WTC11 (cell line): Measurements from ENCODE around the gene FGF21.

Experiments
- CTCF ChIP-seq: fragments of 200-600 bp; IDR thresholded peaks from 2 replicates; pipeline ENCODE4 v1.8.0; 2022; ENCODE audit warnings: antibody characterized with exemption
- FOXJ3 ChIP-seq: sonication (generic); formaldehyde crosslinking; IDR thresholded peaks from 2 replicates; pipeline ENCODE4 v1.9.0; 2021; ENCODE audit warnings: missing genetic modification reagents, mild to moderate bottlenecking, borderline replicate concordance
- IRF2 ChIP-seq: sonication (generic); formaldehyde crosslinking; IDR thresholded peaks from 2 replicates; pipeline ENCODE4 v1.8.0; 2022; ENCODE audit warnings: low read depth, missing genetic modification reagents, borderline replicate concordance
- NR1H2 ChIP-seq: sonication (generic); formaldehyde crosslinking; IDR thresholded peaks from 2 replicates; pipeline ENCODE4 v1.9.0; 2021; ENCODE audit warnings: mild to moderate bottlenecking, moderate library complexity, missing genetic modification reagents
- NR3C1 ChIP-seq: sonication (generic); formaldehyde crosslinking; conservative IDR thresholded peaks from 2 replicates; pipeline ENCODE4 v1.8.1; 2023; ENCODE audit warnings: low read depth, mild to moderate bottlenecking, missing genetic modification reagents
- PRRX2 ChIP-seq: fragments of 250-450 bp; sonication (Bioruptor Pico); IDR thresholded peaks from 2 replicates; pipeline ENCODE4 v1.8.0; 2021; ENCODE audit warnings: mild to moderate bottlenecking
- STAT6 ChIP-seq: sonication (generic); formaldehyde crosslinking; conservative IDR thresholded peaks from 2 replicates; pipeline ENCODE4 v1.8.1; 2023; ENCODE audit warnings: mild to moderate bottlenecking, low read depth, missing genetic modification reagents, moderate library complexity
- ZNF121 ChIP-seq: sonication (generic); formaldehyde crosslinking; IDR thresholded peaks from 2 replicates; pipeline ENCODE4 v1.8.0; 2023; ENCODE audit warnings: missing genetic modification reagents
- ZNF416 ChIP-seq: fragments of 250-450 bp; sonication (Bioruptor Pico); IDR thresholded peaks from 2 replicates; pipeline ENCODE4 v1.9.0; 2021; ENCODE audit warnings: mild to moderate bottlenecking, inconsistent platforms
- TF ChIP-seq, protein P1 (sequence below): sonication (generic); formaldehyde crosslinking; IDR thresholded peaks from 2 replicates; pipeline ENCODE4 v1.8.0; 2022; ENCODE audit warnings: mild to moderate bottlenecking, missing genetic modification reagents
- TF ChIP-seq, protein P2 (sequence below): sonication (generic); formaldehyde crosslinking; IDR thresholded peaks from 2 replicates; pipeline ENCODE4 v1.8.1; 2022; ENCODE audit warnings: low read depth, missing genetic modification reagents, borderline replicate concordance
- TF ChIP-seq, protein P3 (sequence below): sonication (generic); formaldehyde crosslinking; IDR thresholded peaks from 2 replicates; pipeline ENCODE4 v1.8.0; 2023; ENCODE audit warnings: missing genetic modification reagents
- TF ChIP-seq, protein P4 (sequence below): sonication (generic); formaldehyde crosslinking; IDR thresholded peaks from 2 replicates; pipeline ENCODE4 v1.8.1; 2023; ENCODE audit warnings: mild to moderate bottlenecking, missing genetic modification reagents
- TF ChIP-seq, protein P5 (sequence below): fragments of 250-450 bp; sonication (Bioruptor Pico); IDR thresholded peaks from 2 replicates; pipeline ENCODE4 v2.1.2; 2022; ENCODE audit warnings: mild to moderate bottlenecking, moderate library complexity

- no peak for TF ChIP-seq CTCF
- no peak for TF ChIP-seq ZNF416 (CRISPR knock-in tag)
- TF ChIP-seq PRRX2 (CRISPR knock-in tag) = no peak
- no peak for TF ChIP-seq STAT6
- TF ChIP-seq, protein P1, sequence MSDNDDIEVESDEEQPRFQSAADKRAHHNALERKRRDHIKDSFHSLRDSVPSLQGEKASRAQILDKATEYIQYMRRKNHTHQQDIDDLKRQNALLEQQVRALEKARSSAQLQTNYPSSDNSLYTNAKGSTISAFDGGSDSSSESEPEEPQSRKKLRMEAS (CRISPR knock-in tag) = no peak
- no peak for TF ChIP-seq NR3C1
- TF ChIP-seq IRF2 (CRISPR knock-in tag) = no peak
- TF ChIP-seq, protein P2, sequence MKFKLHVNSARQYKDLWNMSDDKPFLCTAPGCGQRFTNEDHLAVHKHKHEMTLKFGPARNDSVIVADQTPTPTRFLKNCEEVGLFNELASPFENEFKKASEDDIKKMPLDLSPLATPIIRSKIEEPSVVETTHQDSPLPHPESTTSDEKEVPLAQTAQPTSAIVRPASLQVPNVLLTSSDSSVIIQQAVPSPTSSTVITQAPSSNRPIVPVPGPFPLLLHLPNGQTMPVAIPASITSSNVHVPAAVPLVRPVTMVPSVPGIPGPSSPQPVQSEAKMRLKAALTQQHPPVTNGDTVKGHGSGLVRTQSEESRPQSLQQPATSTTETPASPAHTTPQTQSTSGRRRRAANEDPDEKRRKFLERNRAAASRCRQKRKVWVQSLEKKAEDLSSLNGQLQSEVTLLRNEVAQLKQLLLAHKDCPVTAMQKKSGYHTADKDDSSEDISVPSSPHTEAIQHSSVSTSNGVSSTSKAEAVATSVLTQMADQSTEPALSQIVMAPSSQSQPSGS (CRISPR knock-in tag) = no peak
- TF ChIP-seq, protein P3, sequence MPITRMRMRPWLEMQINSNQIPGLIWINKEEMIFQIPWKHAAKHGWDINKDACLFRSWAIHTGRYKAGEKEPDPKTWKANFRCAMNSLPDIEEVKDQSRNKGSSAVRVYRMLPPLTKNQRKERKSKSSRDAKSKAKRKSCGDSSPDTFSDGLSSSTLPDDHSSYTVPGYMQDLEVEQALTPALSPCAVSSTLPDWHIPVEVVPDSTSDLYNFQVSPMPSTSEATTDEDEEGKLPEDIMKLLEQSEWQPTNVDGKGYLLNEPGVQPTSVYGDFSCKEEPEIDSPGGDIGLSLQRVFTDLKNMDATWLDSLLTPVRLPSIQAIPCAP (CRISPR knock-in tag) = no peak
- TF ChIP-seq, protein P4, sequence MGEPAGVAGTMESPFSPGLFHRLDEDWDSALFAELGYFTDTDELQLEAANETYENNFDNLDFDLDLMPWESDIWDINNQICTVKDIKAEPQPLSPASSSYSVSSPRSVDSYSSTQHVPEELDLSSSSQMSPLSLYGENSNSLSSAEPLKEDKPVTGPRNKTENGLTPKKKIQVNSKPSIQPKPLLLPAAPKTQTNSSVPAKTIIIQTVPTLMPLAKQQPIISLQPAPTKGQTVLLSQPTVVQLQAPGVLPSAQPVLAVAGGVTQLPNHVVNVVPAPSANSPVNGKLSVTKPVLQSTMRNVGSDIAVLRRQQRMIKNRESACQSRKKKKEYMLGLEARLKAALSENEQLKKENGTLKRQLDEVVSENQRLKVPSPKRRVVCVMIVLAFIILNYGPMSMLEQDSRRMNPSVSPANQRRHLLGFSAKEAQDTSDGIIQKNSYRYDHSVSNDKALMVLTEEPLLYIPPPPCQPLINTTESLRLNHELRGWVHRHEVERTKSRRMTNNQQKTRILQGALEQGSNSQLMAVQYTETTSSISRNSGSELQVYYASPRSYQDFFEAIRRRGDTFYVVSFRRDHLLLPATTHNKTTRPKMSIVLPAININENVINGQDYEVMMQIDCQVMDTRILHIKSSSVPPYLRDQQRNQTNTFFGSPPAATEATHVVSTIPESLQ = no peak
- TF ChIP-seq FOXJ3 (CRISPR knock-in tag) = no peak
- no peak for TF ChIP-seq NR1H2 (CRISPR knock-in tag)
- TF ChIP-seq ZNF121 = no peak
- TF ChIP-seq, protein P5, sequence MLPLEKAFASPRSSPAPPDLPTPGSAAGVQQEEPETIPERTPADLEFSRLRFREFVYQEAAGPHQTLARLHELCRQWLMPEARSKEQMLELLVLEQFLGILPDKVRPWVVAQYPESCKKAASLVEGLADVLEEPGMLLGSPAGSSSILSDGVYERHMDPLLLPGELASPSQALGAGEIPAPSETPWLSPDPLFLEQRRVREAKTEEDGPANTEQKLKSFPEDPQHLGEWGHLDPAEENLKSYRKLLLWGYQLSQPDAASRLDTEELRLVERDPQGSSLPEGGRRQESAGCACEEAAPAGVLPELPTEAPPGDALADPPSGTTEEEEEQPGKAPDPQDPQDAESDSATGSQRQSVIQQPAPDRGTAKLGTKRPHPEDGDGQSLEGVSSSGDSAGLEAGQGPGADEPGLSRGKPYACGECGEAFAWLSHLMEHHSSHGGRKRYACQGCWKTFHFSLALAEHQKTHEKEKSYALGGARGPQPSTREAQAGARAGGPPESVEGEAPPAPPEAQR (CRISPR knock-in tag) = no peak
These were observed 40.4 kb downstream of the FGF21 start for GRCh38 chr19:48795685-48796070.
